Measurements from ENCODE around the gene PRR19.

GRCh38 chr19:42286349-42287016 is 15.4 kb upstream of the PRR19 start:
- TF ChIP-seq CTCF (IDR thresholded peaks at IDR 0.05) (no peak), POLR2A (IDR thresholded peaks at IDR 0.05) (no peak)
